Measurements from ENCODE around the gene TIMM10. TPM values are rescaled to one million over a fixed set of nuclear protein-coding genes. Genes with fewer than 3 reads are reported as not detected.
A peak's percentile ranks its signal among the peaks of the same experiment; 100 is the strongest.

Gene TIMM10
- total and polyA plus RNA-seq, 8 donors = 1.7 to 79.6 (median 48.9) TPM

GRCh38 chr11:57568330-57568766 is 37.8 kb upstream of the TIMM10 start:
- 30 to 71% (median 35%) methylated on average over 3 to 6 of the region's 6 CpGs for WGBS, 5 donors
- DNase-seq = no peak
- no peaks in the 10 kb centered on the region for H3K27me3 ChIP-seq
- no peaks in the 10 kb centered on the region for H3K9me3 ChIP-seq
- TF ChIP-seq, protein P1, sequence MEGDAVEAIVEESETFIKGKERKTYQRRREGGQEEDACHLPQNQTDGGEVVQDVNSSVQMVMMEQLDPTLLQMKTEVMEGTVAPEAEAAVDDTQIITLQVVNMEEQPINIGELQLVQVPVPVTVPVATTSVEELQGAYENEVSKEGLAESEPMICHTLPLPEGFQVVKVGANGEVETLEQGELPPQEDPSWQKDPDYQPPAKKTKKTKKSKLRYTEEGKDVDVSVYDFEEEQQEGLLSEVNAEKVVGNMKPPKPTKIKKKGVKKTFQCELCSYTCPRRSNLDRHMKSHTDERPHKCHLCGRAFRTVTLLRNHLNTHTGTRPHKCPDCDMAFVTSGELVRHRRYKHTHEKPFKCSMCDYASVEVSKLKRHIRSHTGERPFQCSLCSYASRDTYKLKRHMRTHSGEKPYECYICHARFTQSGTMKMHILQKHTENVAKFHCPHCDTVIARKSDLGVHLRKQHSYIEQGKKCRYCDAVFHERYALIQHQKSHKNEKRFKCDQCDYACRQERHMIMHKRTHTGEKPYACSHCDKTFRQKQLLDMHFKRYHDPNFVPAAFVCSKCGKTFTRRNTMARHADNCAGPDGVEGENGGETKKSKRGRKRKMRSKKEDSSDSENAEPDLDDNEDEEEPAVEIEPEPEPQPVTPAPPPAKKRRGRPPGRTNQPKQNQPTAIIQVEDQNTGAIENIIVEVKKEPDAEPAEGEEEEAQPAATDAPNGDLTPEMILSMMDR (IDR thresholded peaks at IDR 0.05) = peak in 4 of 7 experiments; percentile 82 to 91 (median 87)
- no peak for TF ChIP-seq POLR2AphosphoS5 (IDR thresholded peaks at IDR 0.05)
- peak overlapping the region; percentile 76 to 94 (median 88) for H3K27ac ChIP-seq
- H3K4me1 ChIP-seq = peaks cover 17 to 45% (median 27%) of the 10 kb centered on the region in 4 donors
- H3K36me3 ChIP-seq = peaks cover 0 to 8% (median 2%) of the 10 kb centered on the region in 4 donors
- peak overlapping the region; percentile 71 to 93 (median 90) for H3K4me3 ChIP-seq
- intact Hi-C loops (cut with DNase I; ENCODE audit: low total_unique reads) = loop anchor here (2.0 kb wide), 1 partner anchor 72 kb away; no protein-coding TSS in a partner anchor

DNA sequence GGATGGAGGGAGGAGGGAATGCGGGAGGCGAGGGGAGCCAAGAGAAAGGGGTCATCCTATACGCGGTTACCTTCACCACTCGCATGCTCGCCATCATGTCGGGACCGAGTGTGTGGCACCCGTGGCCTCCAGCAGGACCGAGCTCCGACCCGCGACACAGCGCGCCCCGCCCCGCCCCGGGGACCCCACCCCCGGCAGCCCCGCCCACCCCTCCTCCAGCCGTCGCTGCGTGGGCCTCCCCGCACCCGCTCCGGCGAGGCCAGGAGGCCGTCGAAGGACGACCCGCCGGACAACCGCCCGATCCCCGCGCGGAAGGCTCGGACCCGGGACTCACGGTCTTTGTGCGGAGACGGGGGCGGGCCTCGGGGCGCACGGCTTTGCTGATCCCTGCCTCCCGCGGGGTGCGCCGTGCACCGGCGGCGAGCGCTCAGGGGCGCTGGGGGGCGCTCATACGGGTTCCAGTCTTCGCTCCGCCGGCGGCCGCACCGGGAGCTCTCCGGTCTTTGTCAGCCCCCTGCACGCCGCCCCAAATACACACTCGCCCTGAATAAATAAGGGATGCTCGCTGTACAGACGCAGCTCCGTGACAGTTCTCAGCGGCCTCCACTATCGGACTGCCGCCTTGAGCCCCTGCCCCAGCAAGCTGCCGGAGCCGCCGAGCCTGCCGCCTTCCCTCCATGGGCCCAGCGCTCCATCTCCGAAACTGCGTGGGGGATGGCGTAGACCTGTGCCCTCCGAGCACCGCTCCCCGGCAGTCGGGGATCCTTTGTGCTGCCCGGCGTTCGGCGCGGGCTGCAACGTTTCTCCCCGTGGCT is 37.2 kb upstream of the TIMM10 start, which contains the start of gene UBE2L6:
Gene UBE2L6, minus strand, starts transcription at position 158 of the 815 bp plus-strand sequence. Its CDS starts 61 bp downstream, at position 97.
- peak within 1 kb of the TSS; percentile 71 to 93 (median 90) for H3K4me3 ChIP-seq
- no peaks in the 10 kb centered on the region for H3K9me3 ChIP-seq
- H3K27ac ChIP-seq = peak within 1 kb of the TSS; percentile 76 to 94 (median 88)
- WGBS, 5 donors = 0 to 7% (median 1%) methylated on average over 3 to 92 of the region's 92 CpGs
- TF ChIP-seq EP300 (IDR thresholded peaks at IDR 0.05) (no peak), POLR2AphosphoS5 (IDR thresholded peaks at IDR 0.05) (peak in 2 of 3 donors; percentile 14 to 43), POLR2A (IDR thresholded peaks at IDR 0.05) (no peak)
- TF ChIP-seq, protein P1 (IDR thresholded peaks at IDR 0.05) = peak in 1 of 7 experiments; percentile 87
- intact Hi-C loops (cut with DNase I; ENCODE audit: low total_unique reads) = loop anchor here (2.0 kb wide), 1 partner anchor 73 kb away; no protein-coding TSS in a partner anchor
- H3K36me3 ChIP-seq = peaks cover 0 to 8% (median 6%) of the 10 kb centered on the region in 4 donors
- peaks cover 17 to 45% (median 27%) of the 10 kb centered on the region in 4 donors for H3K4me1 ChIP-seq
- H3K27me3 ChIP-seq = no peaks in the 10 kb centered on the region
- peak; percentile 85 to 94 for DNase-seq

GRCh38 chr11:57566905-57567514 is 36.5 kb upstream of the TIMM10 start:
- WGBS, 5 donors = 5 to 9% (median 7%) methylated on average over 12 to 15 of the region's 15 CpGs
- Histone ChIP-seq H3K4me1 (peaks cover 17 to 45% (median 27%) of the 10 kb centered on the region in 4 donors), H3K4me3 (peak overlapping the region; percentile 71 to 93 (median 90)), H3K27ac (peak overlapping the region; percentile 76 to 94 (median 88)), H3K9me3 (no peaks in the 10 kb centered on the region), H3K36me3 (peaks cover 0 to 12% (median 7%) of the 10 kb centered on the region in 4 donors), H3K27me3 (no peaks in the 10 kb centered on the region)
- TF ChIP-seq POLR2A (IDR thresholded peaks at IDR 0.05) (no peak), EP300 (IDR thresholded peaks at IDR 0.05) (no peak), POLR2AphosphoS5 (IDR thresholded peaks at IDR 0.05) (no peak)
- TF ChIP-seq, protein P1 (IDR thresholded peaks at IDR 0.05) = no peak
- DNase-seq = no peak
- intact Hi-C loops (cut with DNase I; ENCODE audit: low total_unique reads) = no loop called here

All from stomach (tissue), 9 donors.